ENCODE measurements around the gene LGALS13.

LGALS13 gene

GRCh38 chr19:39647918-39648317, 45.6 kb downstream of the LGALS13 start:
- Histone ChIP-seq H3K9ac (ENCODE audit: low read depth in 1 of 2, low read length in 2 of 2) (no peak overlapping the region), H3K4me3 (ENCODE audit: low read length in 2 of 2) (no peak overlapping the region), H3K27me3 (ENCODE audit: control insufficient read depth in 2 of 2, insufficient read depth in 2 of 2, low read length in 2 of 2) (no peaks in the 10 kb centered on the region), H3K9me3 (ENCODE audit: control insufficient read depth in 2 of 2, low read length in 2 of 2) (no peaks in the 10 kb centered on the region), H3K4me1 (ENCODE audit: control insufficient read depth in 2 of 2, insufficient read depth in 2 of 2, low read length in 2 of 2) (no peaks in the 10 kb centered on the region), H3K27ac (ENCODE audit: low read depth in 2 of 2, low read length in 2 of 2) (no peak overlapping the region), H3K36me3 (ENCODE audit: control insufficient read depth in 2 of 2, insufficient read depth in 2 of 2, low read length in 2 of 2) (no peaks in the 10 kb centered on the region)

GRCh38 chr19:39655613-39656012, 53.3 kb downstream of the LGALS13 start, which contains the start of gene LGALS16:
TSS of gene LGALS16 (plus strand) at chr19:39655913. CDS start at chr19:39655962, 49 bp downstream.
- H3K27me3 ChIP-seq (ENCODE audit: control insufficient read depth in 2 of 2, insufficient read depth in 2 of 2, low read length in 2 of 2) = no peaks in the 10 kb centered on the region

More at GRCh38 chr19:39655613-39656012, 53.3 kb downstream of the LGALS13 start, which contains the start of gene LGALS16:
- no peak within 1 kb of the TSS for H3K27ac ChIP-seq (ENCODE audit: low read depth in 2 of 2, low read length in 2 of 2)
- H3K9me3 ChIP-seq (ENCODE audit: control insufficient read depth in 2 of 2, low read length in 2 of 2) = no peaks in the 10 kb centered on the region
- no peak within 1 kb of the TSS for H3K4me3 ChIP-seq (ENCODE audit: low read length in 2 of 2)
- no peak within 1 kb of the TSS for H3K9ac ChIP-seq (ENCODE audit: low read depth in 1 of 2, low read length in 2 of 2)
- H3K4me1 ChIP-seq (ENCODE audit: control insufficient read depth in 2 of 2, insufficient read depth in 2 of 2, low read length in 2 of 2) = no peaks in the 10 kb centered on the region
- H3K36me3 ChIP-seq (ENCODE audit: control insufficient read depth in 2 of 2, insufficient read depth in 2 of 2, low read length in 2 of 2) = no peaks in the 10 kb centered on the region
